ENCODE results near the gene WDFY4. TPM values are rescaled to one million over a fixed set of nuclear protein-coding genes. Genes with fewer than 3 reads are reported as not detected.
A peak's percentile ranks its signal among the peaks of the same experiment; 100 is the strongest.

The WDFY4 gene
- total RNA-seq, 1 donor from 2014 or later = 0.34 TPM

DNA sequence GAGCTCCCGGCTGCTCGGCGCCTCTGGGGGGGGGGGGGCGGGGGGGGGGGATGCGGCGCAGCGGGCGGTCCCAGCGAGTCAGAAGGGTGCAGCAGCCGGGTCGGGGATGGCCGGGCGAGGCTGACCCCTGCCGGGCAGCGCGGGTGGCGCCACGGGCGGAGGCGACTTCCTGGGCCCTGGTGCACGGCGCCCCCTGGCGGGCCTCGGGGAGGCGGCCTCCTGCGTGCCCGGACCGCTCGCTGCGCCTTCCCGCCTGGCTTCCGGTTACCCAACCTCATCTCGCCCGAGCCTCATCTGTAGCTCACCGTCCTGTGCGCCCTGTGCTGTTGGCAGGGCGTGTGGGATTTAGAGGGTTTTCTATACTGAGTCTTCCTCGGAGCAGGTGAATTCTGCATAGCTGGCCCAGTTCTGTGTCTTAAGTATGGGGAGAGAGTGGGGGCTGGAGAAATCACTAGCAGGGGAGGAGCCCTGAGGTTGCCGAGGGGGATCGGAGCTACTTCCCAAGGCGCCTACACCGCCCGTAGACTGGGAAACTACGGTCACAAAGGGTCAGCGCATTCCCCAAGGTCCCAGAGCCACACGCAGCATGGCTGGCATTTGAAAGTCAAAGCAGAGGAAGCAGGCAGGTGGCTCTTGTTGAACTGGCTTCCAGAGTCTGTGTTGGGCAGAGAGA is 28.3 kb upstream of the WDFY4 start:
- DNase-seq = peak; percentile 96

DNA sequence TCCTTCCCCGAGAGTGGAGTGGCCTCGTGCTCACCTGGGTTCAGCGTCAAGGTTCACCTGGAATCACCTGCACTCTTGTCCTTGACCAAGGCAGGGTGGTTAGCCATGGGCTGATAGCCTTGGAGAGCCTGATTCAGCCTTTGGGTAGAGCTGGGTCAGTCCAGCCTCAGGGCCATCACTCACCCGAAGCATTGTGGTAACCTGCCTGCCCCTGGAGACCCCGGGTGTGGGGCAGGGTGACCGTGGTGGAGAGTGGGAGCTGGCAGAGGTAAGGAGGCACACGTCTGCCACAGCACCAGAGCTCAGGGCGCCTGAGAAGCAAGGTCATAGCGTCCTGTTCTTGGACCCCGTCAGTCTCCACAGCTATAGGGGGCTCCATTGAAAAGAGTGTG is 27.8 kb upstream of the WDFY4 start:
- no peak for DNase-seq

DNA sequence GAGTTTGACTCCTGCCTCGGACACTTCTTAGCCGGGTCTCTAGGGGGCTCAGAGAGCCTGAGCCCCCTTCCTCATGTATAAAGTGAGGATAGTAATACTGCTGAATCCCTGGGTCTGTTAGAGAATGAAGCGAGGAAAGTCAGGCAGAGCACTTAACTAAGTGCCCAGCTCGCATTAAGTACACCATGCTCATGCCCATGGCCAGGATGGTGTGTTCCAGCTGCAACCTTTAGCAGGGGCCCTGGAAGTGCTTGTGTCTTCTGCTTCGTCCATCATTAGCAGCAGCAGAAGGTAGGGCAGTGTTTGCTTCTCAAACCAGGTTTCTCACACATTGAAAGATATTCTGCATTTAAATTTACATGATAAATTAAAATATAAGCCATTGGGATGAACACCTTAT is 27.3 kb upstream of the WDFY4 start:
- DNase-seq = no peak

DNA sequence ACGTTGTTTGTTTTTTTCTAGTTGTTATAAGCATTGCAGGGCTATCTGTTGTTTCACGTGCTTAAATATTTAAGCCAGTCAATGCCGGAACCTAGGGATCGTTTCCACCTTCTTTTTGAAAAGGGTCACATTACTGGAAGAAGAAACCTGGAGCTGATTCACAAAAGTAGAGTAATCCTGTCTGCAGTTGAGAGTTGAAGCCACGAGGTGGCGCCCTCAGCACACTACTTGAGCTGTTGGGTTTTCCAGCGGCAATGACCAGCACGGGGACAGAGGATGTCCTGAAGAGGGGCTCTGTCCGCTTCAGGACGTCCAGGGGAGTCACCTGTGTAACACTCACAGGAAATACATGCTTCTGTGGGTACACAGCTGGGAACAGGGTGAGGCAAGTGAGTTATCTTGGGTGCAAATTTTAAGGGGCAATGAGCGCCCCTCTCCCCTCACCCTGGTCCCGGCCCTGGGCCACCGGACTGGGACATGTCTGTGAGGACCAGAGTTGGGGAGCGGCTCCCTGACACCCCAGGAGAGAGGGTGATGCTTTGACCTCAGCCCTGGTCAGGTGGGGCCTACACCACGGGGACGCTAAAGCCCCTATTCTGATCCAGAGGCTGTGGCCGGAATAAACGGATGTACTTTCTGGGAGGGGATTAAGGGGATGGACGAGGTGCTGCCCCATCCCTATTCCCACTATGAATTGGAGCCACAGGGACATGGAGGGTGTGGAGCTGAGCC is 26.3 kb upstream of the WDFY4 start:
- peak; percentile 84 for DNase-seq

DNA sequence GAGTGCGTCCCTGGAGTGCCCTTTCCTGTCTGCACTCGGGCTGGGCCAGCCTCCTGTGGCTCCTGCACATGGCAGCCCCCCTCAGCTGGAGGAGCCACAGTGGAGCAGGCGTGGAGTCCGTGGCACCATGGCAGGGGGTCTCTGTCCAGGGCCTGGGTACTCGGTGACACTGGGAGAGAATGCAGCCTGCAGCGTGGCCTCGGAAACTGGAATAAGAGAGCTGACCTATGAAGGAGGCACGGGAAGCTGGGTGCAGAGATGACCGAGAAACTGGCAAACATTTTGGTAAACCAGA is 25.8 kb upstream of the WDFY4 start:
- no peak for DNase-seq

DNA sequence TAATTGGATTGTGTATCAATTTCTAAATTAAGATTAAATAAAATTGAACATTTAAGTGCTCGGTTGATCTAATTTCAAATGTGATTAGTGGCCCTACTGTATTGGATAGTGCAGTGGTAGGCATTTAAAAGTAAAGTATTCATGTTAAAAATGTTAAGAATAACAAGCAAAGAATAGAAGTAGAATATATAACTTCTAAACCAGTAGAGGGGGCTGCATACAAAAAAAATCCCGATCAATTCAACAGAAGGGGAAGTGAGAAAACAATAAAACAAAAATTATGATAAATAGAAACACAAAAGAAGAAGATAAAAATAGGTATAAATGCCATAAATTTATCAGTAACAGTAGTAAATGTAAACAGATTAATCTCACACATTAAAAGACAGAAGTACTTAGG is 24.9 kb upstream of the WDFY4 start:
- peak; percentile 41 for DNase-seq

DNA sequence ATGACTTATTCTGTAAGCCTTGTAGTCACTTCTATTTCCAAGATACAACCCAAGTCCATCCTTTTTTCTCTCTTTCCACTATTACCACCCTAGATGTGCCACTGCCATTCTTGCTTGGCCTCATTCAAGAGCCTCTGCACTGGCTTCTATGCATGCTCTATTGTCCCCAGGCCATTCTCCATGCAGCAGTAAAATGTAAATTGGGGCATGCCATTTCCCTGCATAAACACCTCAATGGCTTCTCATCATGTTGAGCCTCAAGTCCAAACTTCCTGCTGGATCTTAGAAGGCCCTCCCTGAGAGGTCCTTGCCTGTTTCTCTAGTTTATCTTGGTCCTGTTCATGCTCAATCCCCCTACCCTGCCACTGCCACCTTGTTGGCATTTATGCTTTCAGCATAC is 23.2 kb upstream of the WDFY4 start:
- no peak for DNase-seq

DNA sequence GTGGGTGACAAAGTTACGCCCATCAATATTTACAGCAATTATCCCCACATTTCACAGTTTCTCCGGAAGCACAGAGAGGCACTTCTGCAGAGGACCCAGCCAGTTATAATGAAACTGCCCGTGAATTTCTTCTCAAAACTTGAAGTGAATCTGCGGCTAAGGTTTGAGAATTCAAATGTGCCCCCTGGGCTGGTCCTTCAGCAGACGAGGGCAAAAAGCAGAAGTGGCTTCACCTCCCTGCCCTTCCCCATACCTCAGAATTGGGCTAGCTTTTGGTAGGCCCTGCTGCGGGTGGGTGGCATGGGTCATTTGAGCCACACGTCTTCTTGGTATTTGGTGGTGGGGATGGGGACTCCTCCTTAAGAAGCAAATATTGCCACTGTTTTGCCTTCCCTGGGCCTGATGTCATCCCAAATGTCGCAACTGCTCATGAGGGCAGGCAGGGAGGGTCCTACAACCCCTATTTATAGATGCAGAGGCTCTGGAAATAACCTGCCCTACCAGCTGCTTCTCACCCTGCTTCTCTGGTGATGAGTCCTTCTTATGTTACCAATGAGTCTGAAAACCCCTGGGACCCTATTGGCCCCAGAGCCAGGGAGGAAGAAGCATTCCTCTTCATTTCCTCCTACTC is 16.6 kb upstream of the WDFY4 start:
- no peak for DNase-seq

DNA sequence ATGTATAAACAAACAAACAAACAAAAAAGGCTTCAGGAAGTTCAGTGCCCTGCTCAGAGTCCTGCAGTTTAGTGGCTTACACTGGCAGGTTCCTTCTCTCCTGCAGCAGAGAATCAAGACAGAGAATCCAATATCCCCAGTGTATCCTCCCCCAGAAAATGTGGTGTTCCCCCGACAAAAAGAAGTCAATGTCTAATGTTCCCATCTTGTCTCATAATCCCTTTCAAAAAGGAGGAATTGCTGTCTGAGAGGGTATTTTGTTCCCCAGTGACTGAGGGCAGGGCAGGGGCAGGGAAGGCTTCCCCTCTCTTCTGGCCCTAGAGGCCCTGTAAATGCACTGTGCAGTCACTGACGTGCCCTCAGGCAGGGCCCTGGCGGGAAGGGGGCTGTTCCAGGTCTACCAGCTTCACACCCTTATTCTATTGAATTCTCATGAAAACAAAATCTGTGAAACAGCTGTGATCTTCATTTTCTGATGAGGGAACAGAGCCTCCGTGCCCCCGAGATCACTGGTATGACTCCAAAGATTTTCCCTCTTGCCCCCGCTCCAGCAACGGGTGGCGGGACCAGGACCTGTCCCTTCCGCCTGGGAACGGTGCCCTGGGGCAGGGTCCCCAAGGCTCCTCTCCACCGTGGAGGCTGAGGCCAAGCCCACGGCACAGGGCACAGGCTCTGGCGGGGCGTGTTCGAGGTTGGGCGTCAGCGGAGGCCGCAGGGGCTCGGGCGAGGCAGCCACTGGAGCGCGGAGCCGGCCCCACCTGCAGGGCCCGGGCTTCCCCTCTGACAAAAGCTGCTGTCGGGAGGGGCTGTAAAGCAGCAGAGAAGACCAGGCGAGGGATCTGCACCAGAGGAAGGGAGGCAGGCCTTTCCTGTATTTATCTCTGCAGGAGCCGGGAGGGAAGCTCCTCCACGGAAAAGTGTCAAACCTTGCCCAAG is 13.4 kb upstream of the WDFY4 start:
- DNase-seq = no peak

DNA sequence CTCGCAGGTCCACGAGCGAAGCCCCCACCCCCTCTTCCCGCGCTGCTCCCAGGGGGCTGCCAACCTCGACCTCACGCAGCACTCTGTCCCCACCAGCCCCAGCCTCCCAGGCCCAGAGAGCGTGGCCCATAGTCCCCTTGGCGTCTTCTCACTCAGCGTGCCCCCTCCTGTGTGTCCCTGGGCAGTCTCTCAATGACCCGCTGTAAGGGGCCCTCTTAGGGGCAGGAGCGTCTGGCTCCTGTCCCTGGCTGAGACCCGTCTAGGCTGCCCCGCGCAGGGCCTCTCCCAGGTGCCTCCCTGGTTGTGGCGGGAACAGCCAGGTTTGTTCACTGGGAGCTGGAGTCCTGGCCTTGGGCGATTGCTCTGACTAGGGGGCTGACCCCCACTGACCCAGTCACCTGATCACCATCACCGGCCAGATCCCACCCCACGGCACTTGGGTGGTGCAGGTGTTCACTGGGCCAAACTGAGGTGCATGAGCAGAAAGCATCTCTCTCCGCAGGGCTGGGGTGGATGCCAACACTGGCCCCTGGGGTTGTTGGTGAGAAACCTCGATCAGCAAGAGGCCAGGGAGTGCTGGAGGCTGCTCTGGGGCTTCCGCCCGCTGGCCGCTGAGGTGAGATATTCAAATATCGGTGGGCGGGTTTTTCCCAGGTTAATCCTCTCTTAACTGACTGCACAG is 12.6 kb upstream of the WDFY4 start:
- no peak for DNase-seq

DNA sequence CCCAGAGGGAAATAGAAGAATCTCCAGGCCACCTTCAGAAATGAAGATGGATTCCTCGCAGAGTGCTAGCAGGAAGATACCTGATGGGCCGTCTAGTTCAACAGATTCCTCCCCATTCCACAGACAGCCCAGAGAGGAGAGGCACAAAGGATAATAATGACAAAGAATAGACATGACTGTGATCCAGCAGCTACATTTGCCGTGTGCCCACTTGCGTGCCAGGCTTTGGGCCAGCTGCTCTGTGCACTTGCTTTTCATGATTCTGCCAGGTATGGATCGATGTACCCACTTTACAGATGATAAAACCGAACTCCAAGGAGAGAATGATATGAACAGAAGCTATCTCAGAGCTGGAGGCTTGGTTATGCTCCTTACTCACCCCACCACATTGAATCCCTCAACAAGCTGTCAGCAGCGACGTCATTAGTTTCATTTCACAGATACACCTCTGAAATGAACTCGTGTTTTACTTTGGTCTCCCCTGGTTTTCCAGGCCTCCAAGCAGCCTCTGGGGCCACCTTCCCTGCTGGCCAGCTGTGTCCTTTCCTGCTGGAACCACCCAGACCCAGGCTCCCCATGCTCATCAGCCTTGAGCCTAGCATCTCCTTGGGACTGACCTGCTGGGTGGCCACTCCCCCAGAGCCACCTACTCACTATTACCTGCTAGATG is 11.9 kb upstream of the WDFY4 start:
- DNase-seq = no peak

DNA sequence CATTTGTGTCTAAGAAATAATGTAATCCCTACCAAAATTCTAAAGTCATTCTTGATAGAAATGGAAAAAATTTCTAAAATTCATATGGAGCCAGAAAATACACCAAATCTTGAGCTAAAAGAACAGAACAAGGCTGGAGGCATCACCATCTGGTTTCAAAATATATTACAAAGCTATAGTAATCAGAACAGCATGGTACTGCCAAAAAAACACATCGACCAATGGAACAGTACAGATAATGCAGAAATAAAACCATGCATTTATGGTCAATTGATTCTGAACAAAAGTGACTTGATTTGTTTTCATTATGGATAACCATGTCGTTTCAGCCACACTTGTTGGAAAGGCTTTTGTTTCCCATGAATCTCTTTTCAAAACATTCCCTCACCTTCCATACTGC is 7.0 kb upstream of the WDFY4 start:
- DNase-seq = no peak

DNA sequence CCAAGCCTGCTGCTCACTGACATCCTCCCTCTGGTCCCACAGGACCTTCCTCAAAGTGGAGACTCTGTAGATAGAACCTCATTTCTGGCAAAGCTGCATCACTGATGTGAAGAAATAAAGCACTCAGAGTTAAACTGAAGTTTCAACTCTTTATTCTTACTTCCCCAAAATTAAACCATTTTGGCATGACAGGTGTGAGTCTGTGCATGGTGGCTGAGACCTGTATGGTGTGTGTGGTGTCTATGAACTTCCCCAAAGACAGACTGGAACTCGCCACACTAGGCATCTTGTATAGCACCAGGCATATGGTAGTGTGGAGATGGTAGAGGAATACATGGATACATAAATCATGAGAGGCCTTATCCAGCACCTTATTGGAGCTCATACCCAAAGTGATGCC is 6.6 kb upstream of the WDFY4 start:
- DNase-seq = no peak

DNA sequence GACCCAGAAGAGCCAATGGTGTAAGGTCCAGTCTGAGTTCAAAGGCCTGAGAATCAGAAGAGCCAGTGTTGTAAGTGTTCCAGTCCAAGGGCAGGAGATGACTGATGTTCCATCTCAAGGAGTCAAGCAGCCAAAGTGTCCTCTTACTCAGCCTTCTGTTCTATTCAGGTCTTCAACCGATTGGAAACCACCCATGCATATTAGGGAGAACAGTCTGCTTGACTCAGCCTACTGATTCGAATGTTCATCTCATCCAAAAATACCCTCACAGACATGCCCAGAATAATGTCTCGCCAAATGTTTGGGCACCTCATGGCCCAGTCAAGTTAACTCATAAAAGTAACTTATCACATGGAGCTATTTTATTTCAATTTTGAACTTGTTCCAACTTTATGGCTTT is 2.9 kb upstream of the WDFY4 start:
- no peak for DNase-seq

DNA sequence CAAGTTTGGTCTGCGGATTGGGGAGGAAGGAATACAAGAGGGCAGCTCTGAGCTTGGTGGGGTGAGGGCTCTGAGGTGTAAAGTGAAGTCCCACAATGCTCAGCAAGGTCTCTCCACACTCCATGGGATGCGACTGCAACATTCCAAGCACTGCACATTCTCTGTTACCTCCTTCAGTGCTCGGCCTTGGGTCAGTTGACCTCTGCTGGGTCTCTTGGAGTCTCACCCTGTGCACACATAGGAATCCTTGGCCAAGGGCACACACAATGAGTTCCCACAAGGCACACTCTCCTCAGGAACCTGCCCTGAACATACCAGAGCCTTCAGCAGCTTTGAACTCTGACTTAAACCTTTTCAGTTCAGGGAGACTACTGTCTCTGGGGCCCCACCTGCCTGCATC is 2.4 kb upstream of the WDFY4 start:
- DNase-seq = no peak

DNA sequence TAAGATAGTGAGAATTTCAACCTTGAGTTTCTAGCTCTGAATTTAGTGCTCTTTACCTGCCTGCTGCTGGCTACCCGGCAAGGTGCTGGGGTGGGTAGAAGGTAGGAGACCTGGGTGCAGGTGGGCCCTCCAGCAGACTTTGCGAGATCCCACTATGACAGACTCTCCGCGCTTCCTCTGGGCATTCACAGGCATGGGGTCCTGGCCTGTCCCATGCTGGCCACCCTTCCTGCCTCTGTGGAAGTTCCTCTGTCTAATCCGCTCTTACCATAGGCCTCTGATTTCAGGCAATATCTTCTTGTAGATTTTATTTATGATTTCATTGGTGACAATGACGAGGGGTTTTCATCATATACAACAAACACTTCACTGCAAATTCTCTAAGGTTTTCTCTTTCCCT is 1.2 kb upstream of the WDFY4 start:
- no peak for DNase-seq

DNA sequence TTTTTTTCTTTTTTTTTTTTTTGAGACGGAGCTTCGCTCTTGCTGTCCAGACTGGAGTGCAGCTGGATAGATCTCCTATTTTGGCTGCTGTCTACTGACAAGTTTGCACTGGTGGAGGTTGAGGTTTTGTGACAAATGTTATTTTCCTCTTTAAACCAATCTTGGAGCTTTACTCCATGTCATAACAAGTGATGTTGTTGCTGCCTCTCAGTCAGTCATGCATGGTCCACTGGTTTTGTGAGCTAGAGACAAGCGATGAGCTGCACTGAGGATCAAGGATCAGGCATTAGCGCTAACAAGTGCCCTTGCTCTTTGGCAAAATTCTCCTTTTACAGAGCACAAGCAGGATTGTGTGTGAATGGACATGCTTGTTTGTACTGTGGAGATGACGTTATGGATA is 805 bp upstream of the WDFY4 start:
- DNase-seq = no peak

DNA sequence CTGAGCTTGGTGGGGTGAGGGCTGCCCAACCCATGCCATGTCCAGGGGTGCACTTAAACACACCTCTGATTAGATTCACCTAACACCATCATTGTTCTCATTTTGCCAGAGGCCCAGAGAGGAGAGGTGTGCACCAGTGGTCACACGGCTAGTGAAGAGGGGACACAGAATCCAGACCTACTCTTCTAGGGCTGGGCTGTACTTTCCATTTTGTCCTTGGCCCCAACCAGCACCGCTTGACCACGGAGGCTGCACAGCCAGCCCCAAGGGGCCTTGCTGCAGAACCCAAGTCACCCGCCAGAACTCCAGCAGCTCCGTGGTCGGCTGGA is 246 bp upstream of the WDFY4 start:
- no peak for DNase-seq

DNA sequence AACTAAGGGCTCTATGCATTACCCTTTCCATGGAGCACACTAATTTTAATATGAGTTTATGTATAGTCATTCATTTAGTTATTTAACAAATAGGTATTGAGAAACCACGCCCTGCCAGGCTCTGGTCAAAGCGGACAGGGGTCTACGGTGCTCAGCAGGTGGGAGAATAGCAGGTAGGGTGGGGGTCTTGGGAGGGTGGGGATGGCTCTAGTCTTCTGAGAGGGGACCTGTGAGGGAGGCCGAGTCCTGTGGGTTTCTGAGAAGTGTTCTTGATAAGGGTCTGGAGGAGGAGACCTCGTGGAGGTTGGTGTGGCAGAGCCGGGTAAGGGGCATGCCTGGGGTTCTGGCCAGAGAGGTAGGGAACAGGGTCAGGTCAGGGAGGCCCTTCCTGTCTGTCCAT is 1.1 kb downstream of the WDFY4 start:
- no peak for DNase-seq

DNA sequence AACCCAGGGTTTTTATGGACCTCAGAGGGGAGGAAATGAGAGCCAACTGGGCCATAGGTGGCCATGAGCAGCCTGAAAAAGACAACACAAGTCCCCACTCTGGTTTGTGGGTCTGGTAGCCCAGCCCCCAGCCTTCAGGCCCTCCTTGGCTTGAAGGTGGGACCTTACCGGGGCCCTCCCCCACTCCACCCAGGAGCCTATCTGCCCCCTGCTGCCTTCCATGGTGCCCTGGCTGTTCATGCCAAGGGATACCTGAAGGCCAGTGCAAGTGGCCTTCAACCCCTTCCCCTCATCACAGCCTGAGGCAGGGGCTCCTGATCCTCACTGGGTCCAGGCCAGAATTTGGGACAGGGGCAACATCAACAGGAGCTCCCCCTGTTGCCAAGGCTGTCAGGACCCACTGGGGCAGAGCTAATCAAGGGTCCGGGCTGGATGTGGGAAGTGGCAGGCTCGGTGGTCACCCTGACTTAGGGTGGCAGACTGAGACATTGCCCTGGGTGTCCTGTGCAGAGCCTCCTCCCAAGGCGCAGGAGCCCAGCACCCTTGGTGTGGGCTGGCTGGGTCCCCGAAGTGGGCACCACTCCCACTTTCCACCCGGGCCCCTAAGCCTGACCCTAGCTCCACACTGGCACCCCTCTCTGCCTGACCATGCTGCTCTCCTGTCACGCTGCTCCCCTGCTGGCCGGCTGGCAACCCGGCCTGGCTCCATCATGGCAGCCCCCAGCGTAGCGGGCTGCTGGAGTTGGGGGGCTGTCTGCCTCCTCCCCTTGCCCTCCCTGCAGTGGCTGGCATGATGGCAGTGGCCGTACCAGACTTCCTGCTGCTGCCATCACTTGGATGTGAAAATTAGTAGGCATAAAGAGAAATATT is 6.4 kb downstream of the WDFY4 start:
- no peak for DNase-seq

DNA sequence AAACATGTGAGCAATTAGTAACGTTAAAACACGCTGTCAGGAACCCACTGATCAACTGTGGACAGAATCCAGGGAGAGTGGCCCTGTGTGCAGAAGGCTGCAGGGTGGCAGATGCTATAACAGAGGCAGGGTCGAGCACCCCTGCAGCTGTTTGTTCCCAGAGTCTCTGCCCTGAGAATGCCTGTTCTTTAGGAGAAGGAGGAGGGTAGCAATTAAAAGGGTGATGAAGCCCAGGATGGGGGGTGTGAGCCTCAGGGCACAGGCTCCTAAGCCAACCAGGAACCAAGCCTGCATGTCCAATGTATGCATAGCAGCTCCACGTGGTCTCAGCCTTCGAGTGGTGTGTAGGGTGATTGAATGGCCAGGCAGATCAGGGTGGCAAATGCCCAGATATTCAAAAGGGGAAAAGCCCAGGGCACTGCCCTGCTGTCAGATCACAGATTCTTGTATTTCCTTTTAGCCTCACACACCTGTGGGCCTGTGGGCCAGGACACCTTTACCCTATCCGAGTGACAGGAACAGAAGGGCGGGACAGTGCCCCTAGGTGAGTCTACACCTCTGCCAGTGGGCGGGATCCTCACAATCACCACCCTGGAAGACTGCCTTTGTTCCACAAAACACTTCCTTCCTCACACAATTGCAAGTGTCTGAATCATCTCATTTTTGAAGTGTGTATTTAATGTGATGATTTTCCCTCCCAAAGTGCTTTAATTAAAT is 7.3 kb downstream of the WDFY4 start:
- no peak for DNase-seq
